GM19193 (cell line): ENCODE data around the gene DPM2.

ENCODE experiments used
- POLR2A ChIP-seq: IDR thresholded peaks from 4 replicates; pipeline ENCODE4 v1.6.1; 2011; ENCODE audit not compliant: insufficient read depth, insufficient read length; ENCODE audit errors: extremely low read depth

DPM2 gene

GRCh38 chr9:127976498-127976897, 38.8 kb upstream of the DPM2 start:
- no peak for TF ChIP-seq POLR2A

- no peak for TF ChIP-seq POLR2A
Measured at GRCh38 chr9:127975376-127976315, 38.0 kb upstream of the DPM2 start.

GRCh38 chr9:127974769-127975261, 37.2 kb upstream of the DPM2 start:
- TF ChIP-seq POLR2A = no peak

- TF ChIP-seq POLR2A = no peak
Measured at GRCh38 chr9:127974001-127974768, 36.5 kb upstream of the DPM2 start.

- TF ChIP-seq POLR2A = no peak
Measured at GRCh38 chr9:127973169-127974000, 35.7 kb upstream of the DPM2 start.

- TF ChIP-seq POLR2A = no peak
Measured at GRCh38 chr9:127972236-127972871, 34.7 kb upstream of the DPM2 start.

DNA sequence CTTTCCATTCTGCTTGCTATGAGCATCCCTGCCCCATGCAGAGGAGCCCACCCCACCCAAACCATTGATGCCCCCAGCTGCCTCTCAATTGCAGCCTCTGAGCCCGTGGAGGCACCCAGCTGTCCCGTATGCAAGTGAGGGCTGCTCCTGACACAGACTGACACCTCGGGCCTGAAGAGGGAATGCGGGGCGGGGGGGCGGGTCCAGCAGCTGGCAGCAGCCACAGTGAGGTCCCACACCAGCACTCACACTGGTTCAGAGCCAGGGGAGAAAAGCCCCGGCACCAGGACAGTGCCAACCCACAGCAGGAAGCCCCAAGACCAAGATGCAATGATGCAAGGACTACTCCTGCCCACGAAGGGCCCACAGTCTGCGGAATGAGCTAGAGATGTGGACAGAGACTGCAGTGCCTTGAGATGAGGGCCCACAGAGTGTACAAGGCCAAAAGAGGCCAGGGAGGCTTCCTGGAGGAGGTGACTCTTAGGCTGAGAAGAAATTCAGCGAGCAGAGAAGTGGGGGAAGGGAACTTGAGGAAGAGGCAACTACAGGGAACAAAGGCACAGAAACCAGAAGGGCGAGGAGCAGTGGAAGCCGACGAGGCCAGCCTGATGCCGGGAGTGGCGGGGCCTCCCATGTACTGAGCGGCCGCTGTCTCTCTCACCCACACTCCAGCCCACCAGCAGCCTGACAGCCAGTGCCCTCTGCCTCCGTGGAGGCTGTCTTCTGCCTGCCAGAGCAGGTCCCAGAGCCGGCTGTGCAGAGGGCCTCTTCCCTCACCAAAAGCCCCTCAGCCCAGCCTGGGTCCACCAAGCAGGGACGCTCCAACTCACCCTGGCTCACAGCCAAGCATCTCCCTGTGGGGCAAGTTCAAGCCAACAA, 33.9 kb upstream of the DPM2 start:
- TF ChIP-seq POLR2A = no peak

- no peak for TF ChIP-seq POLR2A
Measured at GRCh38 chr9:127970401-127971313, 33.0 kb upstream of the DPM2 start.

DNA sequence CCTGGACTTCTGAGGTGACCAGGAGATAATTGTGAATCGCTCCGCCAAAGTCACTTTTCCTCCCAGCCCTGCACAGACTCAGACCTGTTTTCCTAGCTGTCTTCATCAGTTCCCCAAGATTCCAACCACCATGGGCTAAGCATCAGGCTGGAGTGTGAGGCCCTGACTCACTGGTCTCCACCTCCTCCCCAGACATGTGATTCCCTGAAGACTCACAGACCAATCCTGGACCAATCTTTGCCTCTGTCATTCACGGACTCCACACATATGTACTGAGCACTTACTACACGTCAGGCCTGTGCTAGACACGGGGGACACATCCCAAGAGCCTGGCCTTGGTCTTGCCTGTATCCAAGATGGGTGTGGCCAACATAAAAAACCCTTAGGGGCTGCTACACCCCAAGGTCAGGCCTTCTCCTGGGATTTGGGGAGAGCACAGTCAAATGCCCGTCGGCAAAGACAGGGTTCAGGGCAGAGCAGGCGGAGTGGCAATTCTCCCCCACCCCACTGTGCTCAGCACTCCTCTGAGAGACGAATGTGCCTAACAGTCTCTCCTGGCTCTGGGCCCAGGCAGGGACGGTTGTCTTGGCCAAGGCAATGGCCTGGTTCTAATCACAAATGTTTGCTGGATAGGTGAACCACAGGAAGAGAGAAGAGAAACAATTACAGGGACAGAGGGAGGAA, 31.2 kb upstream of the DPM2 start:
- no peak for TF ChIP-seq POLR2A

DNA sequence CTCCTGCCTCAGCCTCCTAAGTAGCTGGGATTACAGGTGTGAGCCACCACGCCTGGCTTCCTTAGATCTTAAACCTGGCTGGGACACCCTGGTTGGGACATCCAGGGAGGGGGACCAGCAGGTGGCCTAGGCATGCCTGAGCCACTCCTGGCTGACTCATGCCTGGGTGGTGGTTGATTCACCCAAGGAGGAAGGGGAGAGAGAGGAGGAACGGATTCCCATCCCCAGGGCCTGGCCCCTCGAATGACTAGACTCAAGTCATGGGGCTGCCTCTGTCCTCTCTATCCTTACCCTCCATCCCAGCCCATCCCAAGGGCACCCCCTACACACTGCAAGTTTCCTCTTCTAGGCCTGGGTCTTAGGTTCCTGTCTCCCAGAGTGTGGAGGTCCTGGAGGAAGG, 30.4 kb upstream of the DPM2 start:
- TF ChIP-seq POLR2A = no peak

GRCh38 chr9:127967151-127967809, 29.6 kb upstream of the DPM2 start:
- no peak for TF ChIP-seq POLR2A
